Measurements from ENCODE around the gene ZXDC. TPM values are rescaled to one million over a fixed set of nuclear protein-coding genes. Genes with fewer than 3 reads are reported as not detected.

ZXDC gene
- total RNA-seq, 1 experiment from 2014 or later = 61.1 TPM

DNA sequence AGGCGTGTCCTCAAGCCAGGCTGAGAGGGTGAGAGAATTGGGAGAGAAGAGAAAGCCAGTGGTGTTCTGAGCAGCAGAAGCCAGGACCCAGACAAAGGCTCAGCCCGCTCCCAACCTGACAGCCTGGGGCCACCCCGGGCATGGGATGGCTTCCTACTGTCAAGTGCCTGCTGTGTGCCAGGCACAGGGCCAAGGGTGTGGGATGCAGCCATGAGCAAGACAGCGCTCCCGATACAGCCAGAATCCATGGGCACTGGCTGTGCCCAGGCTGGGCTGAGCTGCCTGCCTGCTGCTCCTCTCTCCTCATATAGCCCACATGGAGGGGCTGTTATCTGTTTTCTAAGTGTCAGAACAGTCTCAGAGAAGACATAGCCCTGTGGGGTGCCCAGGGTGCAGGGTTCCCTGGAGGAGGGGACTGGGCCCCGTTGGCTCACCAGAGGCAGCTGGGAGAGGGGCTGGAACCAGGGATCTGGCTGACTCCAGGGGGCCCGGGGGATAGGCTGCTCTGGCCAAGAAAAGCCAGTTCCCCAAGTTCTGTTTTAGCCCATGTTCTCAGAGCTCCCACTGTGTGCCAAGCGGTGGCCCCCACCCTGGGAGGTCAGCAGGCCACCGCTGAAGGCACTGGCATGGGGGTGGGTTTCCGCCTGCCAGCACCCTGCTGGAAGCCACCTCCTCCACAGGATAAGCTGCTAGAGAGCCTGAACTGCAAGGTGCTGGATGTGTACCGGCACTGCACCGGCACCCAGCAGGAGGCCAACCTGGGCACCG is 42.0 kb downstream of the ZXDC start:
- POLR2A ChIA-PET (ENCODE audit: low non-redundant PET) = no interaction called here
- CTCF ChIA-PET = no interaction called here
- DNase-seq (ENCODE audit: low spot score) = peak; percentile 43
- intact Hi-C loops (cut with micrococcal nuclease; ENCODE audit: unreplicated experiment) = no loop called here
- H3K27me3 ChIP-seq (replicated peaks; ENCODE audit: insufficient read depth, low read depth, low read length, poor library complexity) = no peaks in the 10 kb centered on the region
- TF ChIP-seq, protein P1, sequence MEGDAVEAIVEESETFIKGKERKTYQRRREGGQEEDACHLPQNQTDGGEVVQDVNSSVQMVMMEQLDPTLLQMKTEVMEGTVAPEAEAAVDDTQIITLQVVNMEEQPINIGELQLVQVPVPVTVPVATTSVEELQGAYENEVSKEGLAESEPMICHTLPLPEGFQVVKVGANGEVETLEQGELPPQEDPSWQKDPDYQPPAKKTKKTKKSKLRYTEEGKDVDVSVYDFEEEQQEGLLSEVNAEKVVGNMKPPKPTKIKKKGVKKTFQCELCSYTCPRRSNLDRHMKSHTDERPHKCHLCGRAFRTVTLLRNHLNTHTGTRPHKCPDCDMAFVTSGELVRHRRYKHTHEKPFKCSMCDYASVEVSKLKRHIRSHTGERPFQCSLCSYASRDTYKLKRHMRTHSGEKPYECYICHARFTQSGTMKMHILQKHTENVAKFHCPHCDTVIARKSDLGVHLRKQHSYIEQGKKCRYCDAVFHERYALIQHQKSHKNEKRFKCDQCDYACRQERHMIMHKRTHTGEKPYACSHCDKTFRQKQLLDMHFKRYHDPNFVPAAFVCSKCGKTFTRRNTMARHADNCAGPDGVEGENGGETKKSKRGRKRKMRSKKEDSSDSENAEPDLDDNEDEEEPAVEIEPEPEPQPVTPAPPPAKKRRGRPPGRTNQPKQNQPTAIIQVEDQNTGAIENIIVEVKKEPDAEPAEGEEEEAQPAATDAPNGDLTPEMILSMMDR (conservative IDR thresholded peaks at IDR 0.05; ENCODE audit: low read depth, low read length) = no peak
- TF ChIP-seq EZH2 (IDR thresholded peaks at IDR 0.05; ENCODE audit: borderline replicate concordance, low read depth, low read length, poor library complexity, severe bottlenecking) = no peak
- peaks cover 25% of the 10 kb centered on the region for H3K36me3 ChIP-seq (ENCODE audit: insufficient read depth, low read length, poor library complexity, severe bottlenecking)
- H3K4me1 ChIP-seq (ENCODE audit: insufficient read depth, low read length, poor library complexity, severe bottlenecking) = peaks cover 11% of the 10 kb centered on the region
- H3K9me3 ChIP-seq (ENCODE audit: low read depth, low read length, poor library complexity, severe bottlenecking) = no peaks in the 10 kb centered on the region
- H3K4me3 ChIP-seq (ENCODE audit: low read depth, low read length, poor library complexity, severe bottlenecking) = no peak overlapping the region
- no TSS peak for BruUV-seq (replicated peaks)
- peak overlapping the region; percentile 30 for H3K27ac ChIP-seq (ENCODE audit: low read depth, low read length, poor library complexity, severe bottlenecking)

DNA sequence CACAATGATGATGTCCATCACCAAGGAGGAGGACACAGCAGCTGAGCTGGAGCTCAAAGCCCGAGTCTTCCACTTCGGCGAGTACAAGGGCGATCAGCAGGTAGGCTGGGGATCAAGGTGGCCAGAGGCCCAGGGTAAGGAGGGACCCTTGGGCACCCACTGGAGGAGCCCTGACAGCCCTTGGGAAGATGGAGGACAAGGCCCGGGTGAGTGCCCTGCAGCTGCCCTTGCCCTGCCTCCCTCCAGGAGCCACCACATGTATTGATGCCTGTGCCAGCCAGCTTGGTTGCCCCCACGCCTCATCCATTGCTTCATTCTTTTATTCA is 42.6 kb downstream of the ZXDC start:
- Histone ChIP-seq H3K27me3 (replicated peaks; ENCODE audit: insufficient read depth, low read depth, low read length, poor library complexity) (no peaks in the 10 kb centered on the region), H3K36me3 (ENCODE audit: insufficient read depth, low read length, poor library complexity, severe bottlenecking) (peaks cover 19% of the 10 kb centered on the region), H3K9me3 (ENCODE audit: low read depth, low read length, poor library complexity, severe bottlenecking) (no peaks in the 10 kb centered on the region), H3K4me3 (ENCODE audit: low read depth, low read length, poor library complexity, severe bottlenecking) (no peak overlapping the region), H3K4me1 (ENCODE audit: insufficient read depth, low read length, poor library complexity, severe bottlenecking) (peaks cover 11% of the 10 kb centered on the region), H3K27ac (ENCODE audit: low read depth, low read length, poor library complexity, severe bottlenecking) (no peak overlapping the region)
- intact Hi-C loops (cut with micrococcal nuclease; ENCODE audit: unreplicated experiment) = no loop called here
- no peak for TF ChIP-seq EZH2 (IDR thresholded peaks at IDR 0.05; ENCODE audit: borderline replicate concordance, low read depth, low read length, poor library complexity, severe bottlenecking)
- TF ChIP-seq, protein P1 (conservative IDR thresholded peaks at IDR 0.05; ENCODE audit: low read depth, low read length) = no peak
- POLR2A ChIA-PET (ENCODE audit: low non-redundant PET) = no interaction called here
- no peak for DNase-seq (ENCODE audit: low spot score)
- no TSS peak for BruUV-seq (replicated peaks)
- CTCF ChIA-PET = no interaction called here

DNA sequence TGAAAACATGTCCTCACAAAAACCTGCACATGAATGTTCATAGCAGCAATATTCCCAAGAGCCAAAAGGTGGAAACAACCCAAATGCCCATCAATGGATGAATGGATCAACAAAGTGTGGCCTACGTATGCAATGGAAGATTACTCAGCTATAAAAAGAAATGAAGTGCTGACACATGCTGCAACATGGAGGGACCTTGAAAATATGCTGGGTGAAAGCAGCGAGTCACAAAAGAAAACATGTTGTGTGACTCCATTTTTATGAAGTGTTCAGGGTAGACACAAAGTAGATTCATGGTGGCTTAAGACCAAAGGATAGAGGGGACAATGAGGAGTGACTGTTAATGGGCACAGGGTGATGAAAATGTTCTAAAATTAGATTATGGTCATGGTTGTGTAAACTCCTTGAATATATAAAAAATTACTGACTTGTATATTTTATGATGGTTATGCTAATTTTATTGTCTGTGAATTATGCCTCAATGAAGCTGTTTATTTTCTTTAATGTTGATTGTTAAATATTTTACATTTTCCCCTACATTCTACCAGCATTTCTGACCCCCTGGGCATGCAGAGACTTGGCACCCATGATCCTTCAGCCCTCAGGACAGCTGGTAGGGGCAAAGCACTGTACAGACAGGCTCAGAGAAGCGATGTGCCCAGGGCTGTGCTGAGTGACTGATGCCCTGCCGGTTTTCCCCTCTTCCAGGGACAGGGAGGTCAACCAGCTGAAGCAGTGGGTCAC is 43.2 kb downstream of the ZXDC start:
- CTCF ChIA-PET = no interaction called here
- intact Hi-C loops (cut with micrococcal nuclease; ENCODE audit: unreplicated experiment) = no loop called here
- H3K9me3 ChIP-seq (ENCODE audit: low read depth, low read length, poor library complexity, severe bottlenecking) = no peaks in the 10 kb centered on the region
- no peak for DNase-seq (ENCODE audit: low spot score)
- no peak for TF ChIP-seq EZH2 (IDR thresholded peaks at IDR 0.05; ENCODE audit: borderline replicate concordance, low read depth, low read length, poor library complexity, severe bottlenecking)
- TF ChIP-seq, protein P1 (conservative IDR thresholded peaks at IDR 0.05; ENCODE audit: low read depth, low read length) = no peak
- no TSS peak for BruUV-seq (replicated peaks)
- H3K36me3 ChIP-seq (ENCODE audit: insufficient read depth, low read length, poor library complexity, severe bottlenecking) = peaks cover 14% of the 10 kb centered on the region
- H3K4me3 ChIP-seq (ENCODE audit: low read depth, low read length, poor library complexity, severe bottlenecking) = no peak overlapping the region
- H3K27ac ChIP-seq (ENCODE audit: low read depth, low read length, poor library complexity, severe bottlenecking) = no peak overlapping the region
- H3K27me3 ChIP-seq (replicated peaks; ENCODE audit: insufficient read depth, low read depth, low read length, poor library complexity) = no peaks in the 10 kb centered on the region
- POLR2A ChIA-PET (ENCODE audit: low non-redundant PET) = no interaction called here
- peaks cover 11% of the 10 kb centered on the region for H3K4me1 ChIP-seq (ENCODE audit: insufficient read depth, low read length, poor library complexity, severe bottlenecking)
